ENCODE results near the gene PPOX.

The PPOX gene

DNA sequence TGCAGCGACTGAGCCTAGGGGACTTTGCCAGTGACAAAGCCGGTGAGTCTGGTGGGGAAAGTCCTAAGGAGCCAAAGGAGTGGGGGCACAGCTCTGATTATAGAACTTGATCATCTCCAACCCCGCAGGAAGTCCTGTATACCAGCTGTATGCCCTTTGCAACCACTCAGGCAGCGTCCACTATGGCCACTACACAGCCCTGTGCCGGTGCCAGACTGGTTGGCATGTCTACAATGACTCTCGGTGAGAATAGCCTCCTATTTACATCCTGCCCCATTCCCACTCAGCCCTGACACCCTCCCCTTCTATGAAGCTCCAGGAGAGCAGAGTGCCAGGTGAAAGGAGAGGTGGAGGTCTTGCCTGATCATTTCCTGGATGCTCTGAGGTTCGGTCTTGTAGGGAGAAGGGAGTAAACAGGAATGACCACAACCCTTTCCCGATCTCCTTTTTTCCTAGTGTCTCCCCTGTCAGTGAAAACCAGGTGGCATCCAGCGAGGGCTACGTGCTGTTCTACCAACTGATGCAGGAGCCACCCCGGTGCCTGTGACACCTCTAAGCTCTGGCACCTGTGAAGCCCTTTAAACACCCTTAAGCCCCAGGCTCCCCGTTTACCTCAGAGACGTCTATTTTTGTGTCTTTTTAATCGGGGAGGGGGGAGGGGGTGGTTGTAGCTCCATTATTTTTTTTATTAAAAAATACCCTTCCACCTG lies 1.2 kb upstream of the PPOX start:
- Histone ChIP-seq H3K79me2 (ENCODE audit: insufficient read depth, low read length) (no peaks in the 10 kb centered on the region), H3K9ac (ENCODE audit: low read length) (peak overlapping the region; percentile 63), H3K9me3 (ENCODE audit: low read length) (no peaks in the 10 kb centered on the region), H3K9me2 (ENCODE audit: low read depth, low read length) (no peaks in the 10 kb centered on the region), H3K27me3 (ENCODE audit: insufficient read depth, low read length) (no peaks in the 10 kb centered on the region), H3K4me2 (ENCODE audit: low read length) (peak overlapping the region; percentile 91), H3K36me3 (ENCODE audit: insufficient read depth, low read length) (peaks cover 47% of the 10 kb centered on the region; the same call in 1 of the 2 replicates), H3K27ac (ENCODE audit: low read depth, low read length, poor library complexity, severe bottlenecking) (peak overlapping the region; percentile 69), H3F3A (ENCODE audit: insufficient read depth, low read length) (peaks cover 5% of the 10 kb centered on the region), H2AFZ (ENCODE audit: low read length) (no peak overlapping the region), H3K4me1 (ENCODE audit: insufficient read depth, low read length, severe bottlenecking) (peaks cover 36% of the 10 kb centered on the region), H4K20me1 (ENCODE audit: insufficient read depth, low read length) (no peaks in the 10 kb centered on the region), H3K4me3 (ENCODE audit: low read depth, low read length, poor library complexity, severe bottlenecking) (peak overlapping the region; percentile 79)
- TF ChIP-seq EZH2 (IDR thresholded peaks at IDR 0.05; ENCODE audit: borderline replicate concordance, low read length): no peak
- TF ChIP-seq, protein P1, sequence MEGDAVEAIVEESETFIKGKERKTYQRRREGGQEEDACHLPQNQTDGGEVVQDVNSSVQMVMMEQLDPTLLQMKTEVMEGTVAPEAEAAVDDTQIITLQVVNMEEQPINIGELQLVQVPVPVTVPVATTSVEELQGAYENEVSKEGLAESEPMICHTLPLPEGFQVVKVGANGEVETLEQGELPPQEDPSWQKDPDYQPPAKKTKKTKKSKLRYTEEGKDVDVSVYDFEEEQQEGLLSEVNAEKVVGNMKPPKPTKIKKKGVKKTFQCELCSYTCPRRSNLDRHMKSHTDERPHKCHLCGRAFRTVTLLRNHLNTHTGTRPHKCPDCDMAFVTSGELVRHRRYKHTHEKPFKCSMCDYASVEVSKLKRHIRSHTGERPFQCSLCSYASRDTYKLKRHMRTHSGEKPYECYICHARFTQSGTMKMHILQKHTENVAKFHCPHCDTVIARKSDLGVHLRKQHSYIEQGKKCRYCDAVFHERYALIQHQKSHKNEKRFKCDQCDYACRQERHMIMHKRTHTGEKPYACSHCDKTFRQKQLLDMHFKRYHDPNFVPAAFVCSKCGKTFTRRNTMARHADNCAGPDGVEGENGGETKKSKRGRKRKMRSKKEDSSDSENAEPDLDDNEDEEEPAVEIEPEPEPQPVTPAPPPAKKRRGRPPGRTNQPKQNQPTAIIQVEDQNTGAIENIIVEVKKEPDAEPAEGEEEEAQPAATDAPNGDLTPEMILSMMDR (IDR thresholded peaks at IDR 0.05; ENCODE audit: low read length): no peak

DNA sequence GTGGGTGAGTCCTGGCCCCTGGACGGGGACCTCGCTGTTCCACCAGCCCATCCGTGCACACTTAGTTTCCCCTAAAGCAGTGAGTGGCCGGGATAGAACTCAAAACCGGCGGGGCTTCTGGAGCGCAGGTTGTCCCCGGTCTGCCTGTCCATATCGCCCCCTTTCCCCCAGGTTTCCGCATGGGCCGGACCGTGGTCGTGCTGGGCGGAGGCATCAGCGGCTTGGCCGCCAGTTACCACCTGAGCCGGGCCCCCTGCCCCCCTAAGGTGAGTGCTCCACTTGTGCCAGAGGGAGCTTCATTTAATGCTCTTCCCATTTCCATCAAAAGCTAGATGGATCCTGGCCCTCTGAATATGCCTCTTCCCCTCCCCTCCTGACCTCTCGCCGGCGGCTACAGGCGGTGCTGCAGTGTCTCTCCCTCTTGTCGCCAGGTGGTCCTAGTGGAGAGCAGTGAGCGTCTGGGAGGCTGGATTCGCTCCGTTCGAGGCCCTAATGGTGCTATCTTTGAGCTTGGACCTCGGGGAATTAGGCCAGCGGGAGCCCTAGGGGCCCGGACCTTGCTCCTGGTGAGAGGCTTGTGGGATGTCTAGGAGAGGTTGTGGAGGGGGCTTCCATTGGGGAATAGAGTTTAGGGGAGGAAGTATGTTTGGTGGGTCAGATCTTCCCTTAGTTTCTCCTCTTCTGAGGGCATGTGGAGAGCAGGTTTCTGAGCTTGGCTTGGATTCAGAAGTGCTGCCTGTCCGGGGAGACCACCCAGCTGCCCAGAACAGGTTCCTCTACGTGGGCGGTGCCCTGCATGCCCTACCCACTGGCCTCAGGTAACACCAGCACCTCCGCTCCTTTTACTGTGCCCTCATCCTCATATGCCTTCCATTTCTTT lies 683 bp downstream of the PPOX start:
- H3K27me3 ChIP-seq (ENCODE audit: insufficient read depth, low read length): no peaks in the 10 kb centered on the region
- H3K79me2 ChIP-seq (ENCODE audit: insufficient read depth, low read length): no peaks in the 10 kb centered on the region
- H3K9me2 ChIP-seq (ENCODE audit: low read depth, low read length): no peaks in the 10 kb centered on the region
- H4K20me1 ChIP-seq (ENCODE audit: insufficient read depth, low read length): no peaks in the 10 kb centered on the region
- peak overlapping the region; percentile 79 for H3K4me3 ChIP-seq (ENCODE audit: low read depth, low read length, poor library complexity, severe bottlenecking)
- H3K9ac ChIP-seq (ENCODE audit: low read length): peak overlapping the region; percentile 83
- H3K27ac ChIP-seq (ENCODE audit: low read depth, low read length, poor library complexity, severe bottlenecking): peak overlapping the region; percentile 28
- H3K4me1 ChIP-seq (ENCODE audit: insufficient read depth, low read length, severe bottlenecking): peaks cover 21% of the 10 kb centered on the region
- H2AFZ ChIP-seq (ENCODE audit: low read length): no peak overlapping the region
- H3K36me3 ChIP-seq (ENCODE audit: insufficient read depth, low read length): peaks cover 57% of the 10 kb centered on the region
- peaks cover 5% of the 10 kb centered on the region for H3F3A ChIP-seq (ENCODE audit: insufficient read depth, low read length)
- H3K9me3 ChIP-seq (ENCODE audit: low read length): no peaks in the 10 kb centered on the region
- peak overlapping the region; percentile 91 for H3K4me2 ChIP-seq (ENCODE audit: low read length)
- TF ChIP-seq EZH2 (IDR thresholded peaks at IDR 0.05; ENCODE audit: borderline replicate concordance, low read length): no peak
- TF ChIP-seq, protein P1 (IDR thresholded peaks at IDR 0.05; ENCODE audit: low read length): 0 out of 2 replicates have a peak, but pooled peaks have one; percentile 6

DNA sequence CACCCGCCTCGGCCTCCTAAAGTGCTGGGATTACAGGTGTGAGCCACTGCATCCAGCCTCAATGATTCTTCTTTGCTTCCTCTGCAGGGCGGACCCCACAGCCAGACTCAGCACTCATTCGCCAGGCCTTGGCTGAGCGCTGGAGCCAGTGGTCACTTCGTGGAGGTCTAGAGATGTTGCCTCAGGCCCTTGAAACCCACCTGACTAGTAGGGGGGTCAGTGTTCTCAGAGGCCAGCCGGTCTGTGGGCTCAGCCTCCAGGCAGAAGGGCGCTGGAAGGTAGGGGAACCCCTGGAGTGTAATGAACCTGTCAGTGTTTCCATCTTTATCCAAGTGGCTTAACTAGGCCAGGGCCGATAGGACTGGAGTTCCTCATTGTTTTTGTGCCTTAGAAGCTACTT lies 2.7 kb downstream of the PPOX start:
- no peak overlapping the region for H3K4me2 ChIP-seq (ENCODE audit: low read length)
- peaks cover 21% of the 10 kb centered on the region for H3K4me1 ChIP-seq (ENCODE audit: insufficient read depth, low read length, severe bottlenecking)
- no peak for TF ChIP-seq EZH2 (IDR thresholded peaks at IDR 0.05; ENCODE audit: borderline replicate concordance, low read length)
- TF ChIP-seq, protein P1 (IDR thresholded peaks at IDR 0.05; ENCODE audit: low read length): no peak
- H3K9ac ChIP-seq (ENCODE audit: low read length): no peak overlapping the region
- H3K4me3 ChIP-seq (ENCODE audit: low read depth, low read length, poor library complexity, severe bottlenecking): no peak overlapping the region
- H3K27ac ChIP-seq (ENCODE audit: low read depth, low read length, poor library complexity, severe bottlenecking): no peak overlapping the region
- H3K36me3 ChIP-seq (ENCODE audit: insufficient read depth, low read length): peaks cover 61% of the 10 kb centered on the region
- H3K27me3 ChIP-seq (ENCODE audit: insufficient read depth, low read length): no peaks in the 10 kb centered on the region
- no peak overlapping the region for H2AFZ ChIP-seq (ENCODE audit: low read length)
- no peaks in the 10 kb centered on the region for H4K20me1 ChIP-seq (ENCODE audit: insufficient read depth, low read length)
- H3K9me2 ChIP-seq (ENCODE audit: low read depth, low read length): no peaks in the 10 kb centered on the region
- H3K79me2 ChIP-seq (ENCODE audit: insufficient read depth, low read length): no peaks in the 10 kb centered on the region
- peaks cover 5% of the 10 kb centered on the region for H3F3A ChIP-seq (ENCODE audit: insufficient read depth, low read length)
- no peaks in the 10 kb centered on the region for H3K9me3 ChIP-seq (ENCODE audit: low read length)

All from OCI-LY1 (cell line).